ENCODE results near the gene UBL4A. TPM values are rescaled to one million over a fixed set of nuclear protein-coding genes. Genes with fewer than 3 reads are reported as not detected.
A peak's percentile ranks its signal among the peaks of the same experiment; 100 is the strongest.

UBL4A gene
- total RNA-seq (2022) (38.8 and 42.5 TPM in 2 replicates), Bru-seq, nascent RNA (percentile 65 among the genes with signal in this experiment), BruChase-seq, experiment 1, labeled RNA remaining after a 2-hour chase (percentile 92 among the genes with signal in this experiment), BruChase-seq, experiment 2, labeled RNA remaining after a 6-hour chase (percentile 89 among the genes with signal in this experiment)
- long read RNA-seq, transcript UBL4A-202 (4 exons, 2,382 nt), result major isoform, 124 of 135 reads
- long read RNA-seq, partial matches to known transcripts, result 2 of 135 reads
- long read RNA-seq, other reads (novel, unspliced or antisense), result 9 of 135 reads

DNA sequence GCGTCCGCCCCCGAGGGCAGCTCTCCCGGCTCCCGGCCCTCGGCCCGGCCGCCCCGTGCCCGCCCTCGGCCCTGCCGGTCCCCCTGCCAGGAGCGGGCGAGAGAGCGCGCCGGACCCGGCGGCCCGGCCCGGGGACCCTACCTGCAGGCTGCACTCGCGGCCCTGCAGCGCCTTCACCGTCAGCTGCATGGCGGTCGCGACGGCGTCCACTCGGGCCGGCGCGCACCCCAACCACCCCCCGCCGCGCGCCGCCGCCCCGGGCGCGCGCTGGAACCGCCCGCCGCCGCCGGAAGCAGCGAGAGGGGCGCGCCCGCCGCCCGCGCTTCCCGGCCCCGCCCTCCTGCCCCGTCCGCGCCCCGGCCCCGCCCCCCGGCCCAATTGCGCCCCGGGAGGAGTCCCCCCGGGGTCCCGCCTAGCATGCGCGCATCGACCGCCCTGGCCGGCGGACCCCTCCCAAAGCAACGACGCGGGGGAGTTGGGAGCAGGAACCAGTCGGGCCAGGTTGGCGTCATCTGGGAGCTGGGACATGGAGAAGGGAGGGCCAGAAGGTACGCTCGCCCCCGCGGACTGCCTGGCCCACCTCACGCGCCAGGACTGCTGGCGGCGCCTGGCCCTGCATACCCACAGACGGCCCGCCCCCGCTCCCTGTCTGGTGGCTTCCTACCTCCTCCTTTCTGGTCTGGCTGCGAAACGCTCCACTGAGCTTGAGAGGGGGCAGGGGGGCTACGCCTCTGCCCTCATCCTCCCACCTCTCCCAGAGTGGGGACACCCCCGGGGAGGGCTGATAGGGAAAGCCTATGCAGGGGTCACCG, at the start of gene UBL4A:
TSS of gene UBL4A (minus strand) at position 220 of the 812 bp plus-strand sequence. CDS start at position 189, 31 bp downstream.
- ChIA-PET CTCF (interaction anchor here (0.6 kb wide), 1 partner anchor 41 kb away, joined by 4 read pairs; no protein-coding TSS in a partner anchor), POLR2A (interaction anchor here (0.6 to 1.2 kb wide), 5 partner anchors 8 to 116 kb away, joined by 3 to 4 read pairs (median 3); partner anchors contain the start of gene LAGE3)
- Histone ChIP-seq H3K9me3 (no peaks in the 10 kb centered on the region), H3K4me1 (peaks cover 4% of the 10 kb centered on the region; the same call in 1 of the 2 replicates), H3K27me3 (replicated peaks; ENCODE audit: control insufficient read depth, insufficient read depth, low read length) (no peaks in the 10 kb centered on the region), H3K36me3 (ENCODE audit: control insufficient read depth, insufficient read depth, low read length) (0 out of 2 replicates have a peak, but pooled peaks cover 1% of the 10 kb centered on the region), H3K4me3 (ENCODE audit: low read depth, low read length) (peak within 1 kb of the TSS; percentile 70)
- no TSS peak for BruUV-seq (replicated peaks)
- DNase-seq, result peak; percentile 89 to 90
- no peaks in the 10 kb centered on the region for H3K9me3 Mint-ChIP-seq (ENCODE audit: unreplicated experiment)
- H3K27me3 Mint-ChIP-seq (ENCODE audit: insufficient read depth, unreplicated experiment), result no peaks in the 10 kb centered on the region
- intact Hi-C loops (cut with micrococcal nuclease; ENCODE audit: unreplicated experiment), result no loop called here
- TF ChIP-seq, protein P1, sequence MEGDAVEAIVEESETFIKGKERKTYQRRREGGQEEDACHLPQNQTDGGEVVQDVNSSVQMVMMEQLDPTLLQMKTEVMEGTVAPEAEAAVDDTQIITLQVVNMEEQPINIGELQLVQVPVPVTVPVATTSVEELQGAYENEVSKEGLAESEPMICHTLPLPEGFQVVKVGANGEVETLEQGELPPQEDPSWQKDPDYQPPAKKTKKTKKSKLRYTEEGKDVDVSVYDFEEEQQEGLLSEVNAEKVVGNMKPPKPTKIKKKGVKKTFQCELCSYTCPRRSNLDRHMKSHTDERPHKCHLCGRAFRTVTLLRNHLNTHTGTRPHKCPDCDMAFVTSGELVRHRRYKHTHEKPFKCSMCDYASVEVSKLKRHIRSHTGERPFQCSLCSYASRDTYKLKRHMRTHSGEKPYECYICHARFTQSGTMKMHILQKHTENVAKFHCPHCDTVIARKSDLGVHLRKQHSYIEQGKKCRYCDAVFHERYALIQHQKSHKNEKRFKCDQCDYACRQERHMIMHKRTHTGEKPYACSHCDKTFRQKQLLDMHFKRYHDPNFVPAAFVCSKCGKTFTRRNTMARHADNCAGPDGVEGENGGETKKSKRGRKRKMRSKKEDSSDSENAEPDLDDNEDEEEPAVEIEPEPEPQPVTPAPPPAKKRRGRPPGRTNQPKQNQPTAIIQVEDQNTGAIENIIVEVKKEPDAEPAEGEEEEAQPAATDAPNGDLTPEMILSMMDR (IDR thresholded peaks at IDR 0.05; ENCODE audit: insufficient read depth in 1 of 2, low read depth in 1 of 2, low read length in 1 of 2, severe bottlenecking in 1 of 2, unreplicated experiment in 1 of 2), result no peak
- peak within 1 kb of the TSS; percentile 84 for H3K27ac Mint-ChIP-seq (ENCODE audit: unreplicated experiment)
- peaks cover 15% of the 10 kb centered on the region for H3K36me3 Mint-ChIP-seq (ENCODE audit: insufficient read depth, unreplicated experiment)
- peaks cover 6% of the 10 kb centered on the region for H3K4me1 Mint-ChIP-seq (ENCODE audit: low read depth, unreplicated experiment)
- H3K4me3 Mint-ChIP-seq (ENCODE audit: unreplicated experiment), result peak within 1 kb of the TSS; percentile 71

DNA sequence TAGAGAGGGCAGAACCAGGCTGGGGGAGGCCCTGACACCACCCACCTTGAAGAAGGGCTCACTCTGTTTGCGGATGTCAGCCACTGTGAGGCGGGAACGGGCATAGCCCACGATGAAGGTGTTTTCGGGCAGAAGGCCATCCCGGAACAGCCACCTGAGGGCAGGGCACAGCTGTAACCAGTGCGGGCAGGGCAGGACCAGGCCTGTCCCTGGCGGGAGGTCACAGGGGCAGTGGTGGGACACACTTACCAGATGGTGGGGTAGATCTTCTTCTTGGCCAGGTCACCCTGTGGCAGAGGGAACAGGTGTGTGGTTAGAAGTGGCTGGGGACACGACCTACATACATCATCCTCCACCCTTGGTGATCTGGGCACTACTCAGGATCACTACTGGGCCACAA, 49.5 kb upstream of the UBL4A start:
- no peaks in the 10 kb centered on the region for H3K9me3 Mint-ChIP-seq (ENCODE audit: unreplicated experiment)
- peaks cover 8% of the 10 kb centered on the region; the same call in 1 of the 2 replicates for H3K4me1 ChIP-seq

More for the DNA sequence above, 49.5 kb upstream of the UBL4A start:
- no peak for DNase-seq
- H3K36me3 Mint-ChIP-seq (ENCODE audit: insufficient read depth, unreplicated experiment), result peaks cover 18% of the 10 kb centered on the region
- POLR2A ChIA-PET, result no interaction called here
- CTCF ChIA-PET, result interaction anchor here (1.6 kb wide), 1 partner anchor 163 kb away, joined by 4 read pairs; no protein-coding TSS in a partner anchor
- Histone ChIP-seq H3K36me3 (ENCODE audit: control insufficient read depth, insufficient read depth, low read length) (peaks cover 5% of the 10 kb centered on the region; the same call in 1 of the 2 replicates), H3K27me3 (replicated peaks; ENCODE audit: control insufficient read depth, insufficient read depth, low read length) (no peaks in the 10 kb centered on the region), H3K9me3 (no peaks in the 10 kb centered on the region), H3K4me3 (ENCODE audit: low read depth, low read length) (no peak overlapping the region)
- H3K4me1 Mint-ChIP-seq (ENCODE audit: low read depth, unreplicated experiment), result no peaks in the 10 kb centered on the region
- TF ChIP-seq, protein P1 (IDR thresholded peaks at IDR 0.05; ENCODE audit: insufficient read depth in 1 of 2, low read depth in 1 of 2, low read length in 1 of 2, severe bottlenecking in 1 of 2, unreplicated experiment in 1 of 2), result no peak
- no TSS peak for BruUV-seq (replicated peaks)
- no peaks in the 10 kb centered on the region for H3K27me3 Mint-ChIP-seq (ENCODE audit: insufficient read depth, unreplicated experiment)
- H3K27ac Mint-ChIP-seq (ENCODE audit: unreplicated experiment), result no peak overlapping the region
- no peak overlapping the region for H3K4me3 Mint-ChIP-seq (ENCODE audit: unreplicated experiment)
- intact Hi-C loops (cut with micrococcal nuclease; ENCODE audit: unreplicated experiment), result loop anchor here (2.0 kb wide), 1 partner anchor 45 kb away; the partner anchor contains the start of gene SLC10A3
